HG02870 (cell line): ENCODE measurements around the gene MTHFD1L.
"Not testable (repeated sequence)": the region's sequence is repeated elsewhere in the genome, so short reads cannot be mapped to it uniquely, and the experiment has no call there.

ENCODE experiments used
- ATAC-seq: cut with Tn5 transposase; IDR thresholded peaks from one replicate; pipeline ENCODE4 v1.9.1; 2021; ENCODE audit warnings: mild to moderate bottlenecking, moderate library complexity; ENCODE audit not compliant: unreplicated experiment

The MTHFD1L gene

GRCh38 chr6:151089978-151090377 is 224.5 kb downstream of the MTHFD1L start:
- no peak for ATAC-seq

DNA sequence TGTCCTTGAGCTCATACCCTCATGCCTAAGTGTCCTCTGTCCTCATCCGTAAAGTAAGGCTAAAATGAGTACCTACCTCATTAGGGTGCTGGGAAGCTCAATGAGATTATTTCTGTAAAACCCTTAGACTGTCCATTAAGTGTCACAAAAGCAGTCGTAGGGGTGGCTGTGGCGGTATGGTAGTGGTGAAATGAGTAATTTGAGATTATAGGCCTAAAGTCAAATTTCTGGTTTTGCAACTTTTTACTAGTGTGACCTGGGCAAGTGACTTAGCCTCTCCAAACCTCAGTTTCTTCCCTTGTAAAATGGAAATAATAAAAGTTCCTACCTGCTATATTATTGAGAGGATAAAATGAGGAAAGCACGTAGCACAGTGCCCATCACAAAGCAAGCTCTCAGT is 226.1 kb downstream of the MTHFD1L start:
- ATAC-seq, result no peak

DNA sequence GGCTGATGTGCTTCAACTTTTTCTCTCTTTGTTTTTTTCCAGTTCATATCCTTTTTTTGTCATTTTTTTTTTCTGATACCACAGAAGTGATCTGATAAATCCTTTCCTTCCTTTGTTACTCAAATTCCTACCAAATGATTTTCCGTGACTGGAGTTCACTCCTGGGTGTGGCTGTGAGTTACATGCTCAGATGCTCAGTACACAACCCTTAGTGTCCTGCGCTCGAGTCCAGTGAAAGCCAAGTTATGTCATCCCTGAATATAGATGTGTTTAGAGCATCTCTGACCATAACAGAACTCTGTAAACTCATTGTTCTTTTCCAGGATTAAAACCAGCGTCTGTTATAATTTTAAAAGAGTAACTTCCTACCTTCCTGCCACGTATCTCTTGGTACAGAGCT is 227.1 kb downstream of the MTHFD1L start:
- ATAC-seq, result no peak

DNA sequence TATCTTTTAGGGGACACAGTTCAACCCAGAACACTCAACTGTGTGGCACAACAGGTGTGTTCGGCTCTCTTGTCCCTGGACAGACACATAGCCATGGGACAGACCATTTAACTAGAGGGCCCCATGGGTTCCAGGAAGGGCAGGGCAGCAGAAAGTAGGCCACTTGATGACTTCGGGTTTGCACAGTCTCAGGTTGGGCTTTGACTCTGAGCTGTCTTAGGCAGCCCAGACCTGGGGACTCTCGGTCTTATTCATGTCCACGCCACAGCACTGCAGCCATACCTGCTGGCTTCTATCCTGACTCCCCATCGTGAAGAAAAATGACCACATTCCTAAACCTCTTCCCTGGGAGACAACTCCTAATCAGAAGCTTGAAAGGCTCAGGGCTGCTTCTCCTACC is 228.2 kb downstream of the MTHFD1L start:
- no peak for ATAC-seq

DNA sequence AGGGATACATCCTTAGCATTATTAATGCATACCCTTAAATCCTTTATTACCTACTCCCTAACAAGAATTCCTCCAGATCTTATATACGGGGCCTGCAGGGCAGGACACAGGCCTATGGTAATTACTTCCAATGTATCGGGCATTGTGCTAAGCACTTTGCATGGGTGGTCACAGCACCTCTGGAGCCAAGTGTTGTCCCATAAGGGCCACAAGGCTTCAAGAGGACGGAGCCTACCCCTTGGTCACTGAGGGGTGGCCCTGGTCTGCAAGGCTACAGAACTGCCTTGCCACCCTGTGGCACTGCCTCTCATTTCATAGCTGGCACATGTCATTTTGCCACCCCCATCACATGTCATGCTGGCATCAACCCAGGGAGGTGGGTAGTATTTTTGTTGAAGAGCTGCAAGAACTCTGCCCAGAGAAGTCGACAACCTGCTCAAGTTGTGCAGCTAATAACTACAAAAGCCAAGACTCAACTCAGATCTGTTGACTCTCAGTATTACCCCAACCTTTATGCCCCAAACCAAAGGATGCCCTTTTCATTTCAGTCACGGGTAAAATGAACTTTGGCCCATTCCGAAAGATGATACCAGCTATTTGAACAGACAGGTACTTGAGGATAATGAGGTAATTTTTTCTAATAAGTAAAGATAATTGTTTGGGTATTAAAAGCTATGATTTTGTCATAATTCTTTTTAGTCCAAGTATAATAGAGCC is 230.2 kb downstream of the MTHFD1L start:
- no peak for ATAC-seq

GRCh38 chr6:151096255-151096612 is 230.7 kb downstream of the MTHFD1L start:
- ATAC-seq, result no peak

GRCh38 chr6:151096691-151097606 is 231.4 kb downstream of the MTHFD1L start:
- no peak for ATAC-seq

DNA sequence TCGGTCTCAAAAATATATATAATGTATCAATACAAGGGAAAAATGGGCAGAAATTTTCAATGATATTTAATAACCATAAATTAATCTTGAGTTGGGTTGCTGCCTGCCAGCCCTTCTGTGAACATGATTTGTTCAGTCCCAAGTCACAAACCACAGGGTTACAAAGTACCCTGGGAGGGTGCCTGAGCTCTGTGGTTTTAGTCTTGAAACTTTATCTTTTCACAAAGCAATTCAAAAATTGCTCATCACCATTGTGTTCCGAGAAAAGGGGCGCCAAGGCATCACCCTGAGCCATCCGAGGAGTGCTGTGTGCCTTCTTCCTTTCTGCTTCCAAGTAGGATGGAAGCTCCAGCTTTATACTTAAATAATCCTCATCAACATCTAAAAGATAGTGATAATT is 232.7 kb downstream of the MTHFD1L start:
- ATAC-seq, result no peak

GRCh38 chr6:151100326-151100725 is 234.8 kb downstream of the MTHFD1L start:
- ATAC-seq, result no peak

DNA sequence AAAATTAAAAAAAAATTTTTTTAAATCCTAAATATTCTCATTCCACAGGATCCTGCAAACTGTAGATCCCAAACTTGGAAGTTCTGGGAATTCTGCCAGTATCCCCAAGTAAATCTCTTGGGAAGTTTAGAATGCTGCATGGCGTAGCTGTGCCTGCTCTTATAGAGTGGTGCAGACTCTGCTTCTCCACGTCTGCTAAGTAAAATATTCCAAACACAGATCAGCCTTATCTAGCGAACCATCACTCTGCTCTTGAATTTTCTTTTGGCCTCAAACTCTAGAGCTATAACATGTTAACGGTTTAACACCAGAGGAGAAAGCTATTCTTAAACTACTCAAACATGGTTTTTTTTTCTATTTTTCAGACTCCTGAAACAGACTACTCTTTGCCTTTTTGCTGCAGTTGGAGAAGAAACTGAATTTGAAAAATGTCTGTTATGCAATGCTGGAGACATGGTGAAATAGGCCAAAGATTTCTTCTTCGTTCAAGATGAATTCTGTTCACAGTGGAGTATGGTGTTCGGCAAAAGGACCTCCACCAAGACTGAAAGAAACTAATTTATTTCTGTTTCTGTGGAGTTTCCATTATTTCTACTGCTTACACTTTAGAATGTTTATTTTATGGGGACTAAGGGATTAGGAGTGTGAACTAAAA is 235.8 kb downstream of the MTHFD1L start:
- no peak for ATAC-seq

DNA sequence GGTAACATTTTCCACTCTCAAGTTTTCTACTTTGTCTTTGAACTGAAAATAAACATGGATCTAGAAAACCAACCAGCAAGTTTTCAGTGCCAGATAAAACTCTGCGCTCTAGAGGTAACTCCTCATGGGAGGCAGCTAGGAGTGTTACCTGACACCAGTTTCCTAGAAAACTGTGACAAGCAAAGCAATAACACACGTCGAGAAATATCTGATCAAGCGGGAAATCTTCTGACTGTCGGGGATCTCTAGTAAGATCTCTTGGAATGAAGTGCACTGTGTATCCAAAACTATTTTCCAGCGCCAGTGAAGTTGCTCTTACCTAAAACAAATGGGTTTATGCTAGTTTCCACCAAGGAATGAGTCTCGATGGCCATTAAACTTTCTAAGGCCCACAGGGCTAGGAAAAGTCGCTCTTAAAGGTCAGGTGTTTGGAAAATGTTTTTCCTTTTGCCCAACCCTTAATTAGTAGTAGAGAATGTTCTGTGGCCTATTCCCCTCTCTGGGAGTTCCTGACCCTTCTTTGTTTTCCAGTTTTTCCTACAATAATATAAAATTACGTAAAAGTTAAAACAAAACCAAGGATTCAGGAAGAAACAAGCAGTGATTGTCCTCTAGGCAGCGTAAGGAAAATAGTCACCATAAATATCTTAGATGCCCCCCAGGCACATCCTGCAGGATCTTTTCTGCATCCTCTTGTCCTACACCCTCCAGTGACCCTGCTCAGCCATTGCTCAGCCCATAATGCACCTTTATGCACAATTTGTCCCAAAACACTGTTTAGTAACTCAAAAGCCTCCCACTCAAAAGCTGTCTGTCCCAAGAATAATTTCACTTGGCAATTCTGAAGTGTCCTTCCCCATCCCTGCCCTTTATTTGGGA is 236.6 kb downstream of the MTHFD1L start:
- ATAC-seq, result no peak

DNA sequence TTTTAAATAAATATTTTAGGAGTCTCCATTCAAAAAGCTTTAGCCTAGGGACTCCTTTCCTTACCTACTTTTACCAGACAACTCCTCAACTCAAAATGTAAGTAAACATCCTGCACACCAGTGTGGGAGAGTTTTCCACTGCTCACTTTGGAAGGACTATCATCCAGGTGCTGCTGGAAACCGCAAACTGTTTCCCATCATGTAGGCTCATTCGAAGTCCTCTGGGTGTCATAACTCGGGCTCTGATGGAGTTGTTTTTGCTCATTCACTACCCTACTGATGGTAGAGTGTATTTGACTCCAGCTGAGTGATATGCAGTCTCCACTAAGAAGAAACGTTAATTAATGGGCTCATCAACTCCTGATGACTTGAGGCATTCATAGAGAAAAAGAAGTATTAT is 237.8 kb downstream of the MTHFD1L start:
- ATAC-seq, result no peak

DNA sequence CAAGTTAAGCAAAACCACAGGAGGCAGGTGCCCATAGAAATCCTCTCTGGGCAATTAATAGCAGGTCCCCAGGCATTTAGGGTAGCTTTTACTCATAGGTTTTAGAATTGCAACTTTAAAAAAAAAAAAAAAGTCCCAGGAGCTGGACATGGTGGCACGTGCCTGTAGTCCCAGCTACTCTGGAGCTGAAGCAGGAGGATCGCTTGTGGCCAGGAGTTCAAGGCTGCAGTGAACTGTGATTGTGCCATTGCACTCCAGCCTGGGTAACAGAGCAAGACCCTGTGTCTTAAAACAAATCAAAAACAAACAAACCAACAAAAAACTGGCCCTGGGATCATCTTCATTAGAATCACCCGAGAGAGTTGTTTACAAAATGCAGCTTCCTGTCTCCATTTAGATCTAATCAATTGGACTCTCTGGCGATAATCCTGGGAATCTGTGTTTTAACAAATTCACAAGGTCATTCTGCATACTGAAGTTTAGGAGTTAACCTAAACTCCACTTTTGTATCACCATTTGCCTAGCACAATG is 242.5 kb downstream of the MTHFD1L start:
- no peak for ATAC-seq

DNA sequence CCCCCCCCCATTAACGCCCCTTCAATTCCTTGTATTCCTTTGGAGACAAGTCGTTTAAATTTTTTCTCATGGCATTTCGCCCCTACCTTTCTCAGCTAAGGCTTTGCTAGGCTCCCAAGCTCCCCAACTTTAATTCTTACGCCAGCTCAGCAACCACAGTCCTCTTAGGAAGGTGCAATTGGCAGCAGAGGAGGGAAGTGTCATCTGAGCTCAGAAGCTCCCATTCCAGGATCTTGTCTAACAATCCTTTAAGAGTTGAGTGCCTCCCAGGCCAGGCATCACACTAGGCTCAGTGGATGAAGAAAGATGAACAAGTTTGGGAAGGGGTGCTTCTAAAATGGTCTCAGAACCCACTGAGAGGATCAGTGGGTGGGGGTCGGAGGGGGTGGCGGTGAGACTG is 243.0 kb downstream of the MTHFD1L start:
- no peak for ATAC-seq

DNA sequence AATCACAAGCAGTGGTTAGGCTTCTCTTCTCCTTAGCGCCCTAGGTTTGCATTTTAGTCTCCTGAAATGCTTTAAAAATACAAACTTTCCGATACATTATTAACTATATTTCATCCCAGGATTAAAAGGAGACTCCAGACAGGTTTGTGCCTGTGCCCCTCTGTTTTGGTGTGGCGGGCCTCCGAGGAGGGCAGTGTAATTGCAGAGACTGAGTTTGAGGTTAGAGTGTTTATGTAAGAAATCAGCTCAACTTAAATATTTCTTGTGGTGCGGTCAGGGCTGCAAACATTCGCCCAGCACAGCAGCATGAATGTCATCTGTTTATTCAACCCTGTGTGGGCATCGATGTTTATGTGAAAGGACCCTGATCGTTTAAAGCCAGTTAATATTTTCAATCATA is 243.9 kb downstream of the MTHFD1L start:
- ATAC-seq, result no peak

DNA sequence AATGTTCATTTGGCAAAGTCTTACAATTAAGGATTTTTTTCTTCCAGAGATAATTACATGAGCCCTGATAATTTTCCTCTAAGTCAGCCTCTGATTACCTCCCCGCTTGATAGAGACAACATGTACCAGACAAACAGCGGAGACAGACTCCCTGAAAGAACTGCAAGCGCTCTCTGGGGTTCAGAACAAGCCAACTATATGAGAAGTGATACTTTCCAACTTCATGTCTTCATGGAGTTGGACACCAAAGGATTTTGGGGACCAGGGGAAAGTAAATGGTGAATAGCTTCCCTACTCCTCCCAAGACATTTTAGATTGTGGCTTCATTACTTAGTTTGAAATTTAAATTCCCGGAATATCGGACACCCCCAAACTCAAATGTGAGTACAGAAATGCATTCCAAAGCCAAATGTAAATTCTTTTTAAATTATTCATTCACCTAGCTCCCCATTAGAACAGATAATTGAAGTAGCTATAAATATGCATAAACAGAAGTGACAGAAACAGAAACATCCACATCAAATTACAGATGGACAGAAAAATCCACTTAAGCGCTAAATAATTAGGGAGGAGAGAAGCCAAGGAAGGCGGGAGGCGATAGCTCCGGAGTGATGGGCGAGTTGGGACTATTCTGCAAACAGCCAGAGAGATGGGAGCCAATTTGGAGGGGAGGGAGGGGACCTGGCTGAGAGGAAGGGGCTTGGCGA is 244.5 kb downstream of the MTHFD1L start:
- ATAC-seq, result no peak

DNA sequence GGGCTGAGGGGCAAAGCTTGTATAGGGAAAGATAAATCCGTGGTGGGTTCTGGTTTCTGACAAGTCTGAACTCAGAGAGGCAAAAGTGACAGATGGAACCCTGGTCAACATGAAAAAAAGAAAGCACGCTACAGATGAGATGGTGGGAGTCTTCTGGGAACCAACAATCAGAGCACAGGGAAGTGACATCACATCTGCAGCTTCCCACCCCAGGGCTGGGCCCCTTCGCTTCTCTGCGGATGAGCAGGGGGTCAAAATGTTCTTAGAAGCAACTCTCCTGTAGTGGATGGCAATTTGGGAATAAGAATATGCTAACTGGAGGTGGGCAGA is 245.0 kb downstream of the MTHFD1L start:
- no peak for ATAC-seq

DNA sequence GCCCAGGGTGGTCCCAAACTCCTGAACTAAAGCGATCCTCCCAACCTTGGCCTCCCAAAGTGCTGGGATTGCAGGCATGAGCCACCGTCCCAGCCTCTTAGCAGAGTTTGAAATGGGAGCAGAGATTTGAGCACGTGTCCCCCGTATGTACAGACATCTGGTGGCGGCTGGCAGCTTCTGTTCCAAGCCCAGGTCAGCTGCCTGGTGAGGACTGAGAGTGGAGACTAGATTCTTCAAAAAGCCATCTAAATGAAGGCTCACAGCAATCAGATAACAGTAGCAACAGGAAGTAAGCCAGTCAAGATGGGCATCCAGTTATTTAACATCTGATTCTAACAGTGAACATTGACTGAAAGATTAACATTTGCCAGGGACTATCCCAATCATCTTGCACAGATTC is 246.2 kb downstream of the MTHFD1L start:
- no peak for ATAC-seq

DNA sequence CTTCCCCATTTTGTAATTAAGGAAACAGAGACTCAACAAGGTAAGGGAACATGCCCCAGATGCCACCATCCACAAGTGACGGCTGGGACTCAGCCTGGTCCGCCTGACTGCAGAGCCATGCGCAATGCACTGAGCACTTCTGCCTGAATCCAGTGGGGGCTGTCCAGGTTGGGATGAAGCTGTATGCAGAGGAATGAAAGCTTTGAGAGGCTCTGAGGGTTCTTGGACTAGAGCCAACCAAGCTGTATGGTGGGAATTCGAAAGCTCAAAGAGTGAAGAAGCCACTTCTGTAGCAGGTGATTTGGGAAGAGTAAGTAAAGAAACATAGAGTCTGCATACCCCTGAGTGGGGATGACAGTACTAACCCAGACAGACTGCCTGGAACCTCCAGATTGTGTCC is 246.6 kb downstream of the MTHFD1L start:
- no peak for ATAC-seq

GRCh38 chr6:151112884-151113283 is 247.4 kb downstream of the MTHFD1L start:
- ATAC-seq, result not testable (repeated sequence)
